Panc1 (cell line): Measurements from ENCODE around the gene GOLGB1. TPM values are rescaled to one million over a fixed set of nuclear protein-coding genes. Genes with fewer than 3 reads are reported as not detected.

Experiments
- ATAC-seq: fragments of 200-7000 bp; cut with Tn5 transposase; 2 replicates; pipeline ENCODE4 v1.9.1; 2020; ENCODE audit warnings: mild to moderate bottlenecking, moderate library complexity
- BruUV-seq: library from RNA; stranded (reverse); fragments of 400-500 nt; replicated peaks from 2 replicates; lab custom pipeline; 2021; lab: Mats Ljungman, UMichigan
- CTCF ChIA-PET: fragments of 300-600 bp; sonication (Branson Sonifier 250); formaldehyde crosslinking; loops from one replicate; lab custom pipeline; 2022; ENCODE audit warnings: antibody characterized with exemption; lab: Charles Lee
- POLR2A ChIA-PET: fragments of 300-600 bp; sonication (Branson Sonifier 250); formaldehyde crosslinking; loops from one replicate; lab custom pipeline; 2022; ENCODE audit warnings: antibody characterized with exemption; lab: Charles Lee
- DNase-seq: peaks from one replicate; pipeline ENCODE4 v3.0.0-alpha.2; 2010; ENCODE audit warnings: low read depth, low spot score
- H3K27ac ChIP-seq: 2 replicates; pipeline ENCODE4 v1.5.1; 2011; ENCODE audit warnings: mild to moderate bottlenecking, low read length, inconsistent platforms
- H3K27me3 ChIP-seq: fragments of 200-500 bp; sonication (Bioruptor generic); 2 replicates; pipeline ENCODE4 v1.6.0; 2014; ENCODE audit warnings: low read length, inconsistent platforms; ENCODE audit not compliant: control insufficient read depth, insufficient read depth
- H3K36me3 ChIP-seq: fragments of 200-500 bp; sonication (Bioruptor generic); 2 replicates; pipeline ENCODE4 v1.5.1; 2014; ENCODE audit warnings: inconsistent platforms, mild to moderate bottlenecking, low read length, moderate library complexity; ENCODE audit not compliant: control insufficient read depth, insufficient read depth
- H3K4me1 ChIP-seq: 2 replicates; pipeline ENCODE4 v1.5.1; 2011; ENCODE audit warnings: inconsistent platforms, mild to moderate bottlenecking, low read length, moderate library complexity; ENCODE audit not compliant: control insufficient read depth, insufficient read depth
- H3K4me3 ChIP-seq, 2 experiments: 2 replicates each; pipeline ENCODE4 v1.5.1; 2011 to 2012; ENCODE audit warnings: low read depth in 2 of 2, low read length in 2 of 2, mild to moderate bottlenecking in 2 of 2, inconsistent platforms in 1 of 2, moderate library complexity in 1 of 2
- H3K9me3 ChIP-seq: fragments of 200-500 bp; sonication (Bioruptor generic); 2 replicates; pipeline ENCODE4 v1.5.1; 2014; ENCODE audit warnings: low read depth, mild to moderate bottlenecking, inconsistent platforms, low read length, moderate library complexity; ENCODE audit not compliant: control insufficient read depth, insufficient read depth
- POLR2AphosphoS5 ChIP-seq: IDR thresholded peaks from 2 replicates; pipeline ENCODE4 v1.6.1; 2012; ENCODE audit warnings: mild to moderate bottlenecking, low read depth, low read length, moderate library complexity
- SIN3A ChIP-seq: IDR thresholded peaks from 2 replicates; pipeline ENCODE4 v1.6.1; 2012; ENCODE audit warnings: low read depth, mild to moderate bottlenecking, low read length, moderate library complexity, borderline replicate concordance; ENCODE audit not compliant: insufficient read depth
- TCF7L2 ChIP-seq: IDR thresholded peaks from 2 replicates; pipeline ENCODE4 v1.6.1; 2011; ENCODE audit warnings: mild to moderate bottlenecking, low read depth, low read length, inconsistent platforms
- in situ Hi-C: cut with HindIII; loops from 2 replicates; pipeline ENCODE4 v1.10.0; 2016; ENCODE audit warnings: low sequenced_read_pairs, low pct_unique_long_range_greater_than_20kb
- intact Hi-C: fragments of 100-400 bp; cut with micrococcal nuclease; formaldehyde crosslinking; loops from one replicate; pipeline ENCODE4 v1.10.0; 2022; ENCODE audit not compliant: unreplicated experiment
- total RNA-seq: library from RNA; stranded (reverse); gene quantifications from one replicate; pipeline ENCODE4 v1.2.1, GENCODE V29; 2021; ENCODE audit not compliant: unreplicated experiment
- TF ChIP-seq, protein P1 (sequence below): fragments of 450-650 bp; IDR thresholded peaks from 2 replicates; pipeline ENCODE4 v1.5.1; 2017; ENCODE audit warnings: mild to moderate bottlenecking
- TF ChIP-seq, protein P2 (sequence below), 2 experiments: IDR thresholded peaks; 2 replicates each; pipeline ENCODE4 v1.6.1; 2011 to 2012; ENCODE audit warnings: low read depth in 2 of 2, control low read depth in 1 of 2, low read length in 1 of 2, mild to moderate bottlenecking in 1 of 2, moderate library complexity in 1 of 2; ENCODE audit not compliant: insufficient read depth in 1 of 2

The GOLGB1 gene
- total RNA-seq, 1 experiment from 2014 or later: 49.7 TPM

DNA sequence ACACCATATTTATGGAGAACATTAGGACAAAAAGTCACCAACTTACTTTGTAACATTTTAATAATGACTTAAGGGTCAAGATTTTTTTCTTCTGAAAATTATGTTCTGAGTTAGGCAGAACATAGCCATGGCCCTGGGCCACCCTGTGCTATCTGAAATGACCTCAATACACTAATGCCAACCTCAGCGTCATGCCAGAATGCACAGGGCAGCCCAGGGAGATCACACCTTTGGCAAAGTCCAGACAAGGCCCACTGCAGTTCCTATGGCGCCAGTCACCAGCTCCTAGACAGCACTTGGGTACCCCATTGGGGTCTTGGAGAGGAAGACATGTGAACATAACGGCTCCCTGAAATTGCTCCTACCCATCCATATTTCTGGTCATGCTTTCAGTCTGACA is 121.9 kb downstream of the GOLGB1 start:
- BruUV-seq: no TSS peak
- POLR2A ChIA-PET: no interaction called here

DNA sequence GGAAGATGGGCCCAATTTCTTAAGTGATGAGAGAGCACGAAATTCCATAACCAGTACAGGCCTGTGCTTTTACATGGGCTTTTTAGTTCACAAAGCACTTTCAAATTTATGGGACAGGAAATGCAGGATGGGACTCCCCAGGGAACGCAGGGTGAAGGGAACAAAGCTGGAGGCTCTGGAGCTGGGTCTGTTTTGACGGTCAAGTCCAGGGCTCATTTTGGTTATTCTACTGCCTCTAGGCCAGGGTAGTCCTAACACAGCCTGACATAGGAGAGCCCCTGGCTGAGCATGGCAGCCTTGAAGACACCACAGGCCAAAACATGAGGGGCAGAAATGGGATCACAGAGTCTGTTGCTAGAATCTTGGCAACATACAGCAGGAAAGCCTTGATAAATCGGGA is 122.3 kb downstream of the GOLGB1 start:
- H3K27ac ChIP-seq: no peak overlapping the region
- ATAC-seq: no peak
- no peaks in the 10 kb centered on the region for H3K36me3 ChIP-seq
- H3K27me3 ChIP-seq: no peaks in the 10 kb centered on the region; the same call in 1 of the 2 replicates
- TF ChIP-seq TCF7L2: no peak
- TF ChIP-seq, protein P1, sequence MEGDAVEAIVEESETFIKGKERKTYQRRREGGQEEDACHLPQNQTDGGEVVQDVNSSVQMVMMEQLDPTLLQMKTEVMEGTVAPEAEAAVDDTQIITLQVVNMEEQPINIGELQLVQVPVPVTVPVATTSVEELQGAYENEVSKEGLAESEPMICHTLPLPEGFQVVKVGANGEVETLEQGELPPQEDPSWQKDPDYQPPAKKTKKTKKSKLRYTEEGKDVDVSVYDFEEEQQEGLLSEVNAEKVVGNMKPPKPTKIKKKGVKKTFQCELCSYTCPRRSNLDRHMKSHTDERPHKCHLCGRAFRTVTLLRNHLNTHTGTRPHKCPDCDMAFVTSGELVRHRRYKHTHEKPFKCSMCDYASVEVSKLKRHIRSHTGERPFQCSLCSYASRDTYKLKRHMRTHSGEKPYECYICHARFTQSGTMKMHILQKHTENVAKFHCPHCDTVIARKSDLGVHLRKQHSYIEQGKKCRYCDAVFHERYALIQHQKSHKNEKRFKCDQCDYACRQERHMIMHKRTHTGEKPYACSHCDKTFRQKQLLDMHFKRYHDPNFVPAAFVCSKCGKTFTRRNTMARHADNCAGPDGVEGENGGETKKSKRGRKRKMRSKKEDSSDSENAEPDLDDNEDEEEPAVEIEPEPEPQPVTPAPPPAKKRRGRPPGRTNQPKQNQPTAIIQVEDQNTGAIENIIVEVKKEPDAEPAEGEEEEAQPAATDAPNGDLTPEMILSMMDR: no peak
- TF ChIP-seq, protein P2, sequence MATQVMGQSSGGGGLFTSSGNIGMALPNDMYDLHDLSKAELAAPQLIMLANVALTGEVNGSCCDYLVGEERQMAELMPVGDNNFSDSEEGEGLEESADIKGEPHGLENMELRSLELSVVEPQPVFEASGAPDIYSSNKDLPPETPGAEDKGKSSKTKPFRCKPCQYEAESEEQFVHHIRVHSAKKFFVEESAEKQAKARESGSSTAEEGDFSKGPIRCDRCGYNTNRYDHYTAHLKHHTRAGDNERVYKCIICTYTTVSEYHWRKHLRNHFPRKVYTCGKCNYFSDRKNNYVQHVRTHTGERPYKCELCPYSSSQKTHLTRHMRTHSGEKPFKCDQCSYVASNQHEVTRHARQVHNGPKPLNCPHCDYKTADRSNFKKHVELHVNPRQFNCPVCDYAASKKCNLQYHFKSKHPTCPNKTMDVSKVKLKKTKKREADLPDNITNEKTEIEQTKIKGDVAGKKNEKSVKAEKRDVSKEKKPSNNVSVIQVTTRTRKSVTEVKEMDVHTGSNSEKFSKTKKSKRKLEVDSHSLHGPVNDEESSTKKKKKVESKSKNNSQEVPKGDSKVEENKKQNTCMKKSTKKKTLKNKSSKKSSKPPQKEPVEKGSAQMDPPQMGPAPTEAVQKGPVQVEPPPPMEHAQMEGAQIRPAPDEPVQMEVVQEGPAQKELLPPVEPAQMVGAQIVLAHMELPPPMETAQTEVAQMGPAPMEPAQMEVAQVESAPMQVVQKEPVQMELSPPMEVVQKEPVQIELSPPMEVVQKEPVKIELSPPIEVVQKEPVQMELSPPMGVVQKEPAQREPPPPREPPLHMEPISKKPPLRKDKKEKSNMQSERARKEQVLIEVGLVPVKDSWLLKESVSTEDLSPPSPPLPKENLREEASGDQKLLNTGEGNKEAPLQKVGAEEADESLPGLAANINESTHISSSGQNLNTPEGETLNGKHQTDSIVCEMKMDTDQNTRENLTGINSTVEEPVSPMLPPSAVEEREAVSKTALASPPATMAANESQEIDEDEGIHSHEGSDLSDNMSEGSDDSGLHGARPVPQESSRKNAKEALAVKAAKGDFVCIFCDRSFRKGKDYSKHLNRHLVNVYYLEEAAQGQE (IDR thresholded peaks at IDR 0.05; ENCODE audit: insufficient read depth in 1 of 2, low read depth in 2 of 2, low read length in 1 of 2): no peak
- TF ChIP-seq SIN3A: no peak
- no peak for TF ChIP-seq POLR2AphosphoS5
- no TSS peak for BruUV-seq
- no peak overlapping the region for H3K4me3 ChIP-seq
- ChIA-PET POLR2A (no interaction called here), CTCF (no interaction called here)
- H3K4me1 ChIP-seq: no peaks in the 10 kb centered on the region
- H3K9me3 ChIP-seq: no peaks in the 10 kb centered on the region
- in situ Hi-C loops (no loop called here), intact Hi-C loops (no loop called here)
- DNase-seq: no peak

More for the DNA sequence above, 121.9 kb downstream of the GOLGB1 start:
- in situ Hi-C loops: no loop called here
- TF ChIP-seq, protein P2 (IDR thresholded peaks at IDR 0.05; ENCODE audit: insufficient read depth in 1 of 2, low read depth in 2 of 2, low read length in 1 of 2): no peak
- TF ChIP-seq, protein P1: no peak
- no peak for TF ChIP-seq SIN3A
- TF ChIP-seq POLR2AphosphoS5: no peak
- TF ChIP-seq TCF7L2: no peak
- Histone ChIP-seq H3K36me3 (no peaks in the 10 kb centered on the region), H3K9me3 (no peaks in the 10 kb centered on the region), H3K27me3 (no peaks in the 10 kb centered on the region; the same call in 1 of the 2 replicates), H3K4me3 (no peak overlapping the region), H3K27ac (no peak overlapping the region), H3K4me1 (no peaks in the 10 kb centered on the region)
- intact Hi-C loops: no loop called here
- ATAC-seq (no peak), DNase-seq (no peak)
- CTCF ChIA-PET: no interaction called here
